Amniotic stem cell (primary cell): Measurements from ENCODE around the gene HOTAIR.

Source experiments
- DNase-seq: peaks from one replicate; lab custom pipeline; 2025; lab: John Stamatoyannopoulos, UW

Gene HOTAIR

GRCh38 chr12:53944907-53945847 lies 29.6 kb downstream of the HOTAIR start:
- no peak for DNase-seq

GRCh38 chr12:53944209-53944608 lies 30.5 kb downstream of the HOTAIR start:
- DNase-seq: no peak

- no peak for DNase-seq
Observed at GRCh38 chr12:53942467-53942997, 32.2 kb downstream of the HOTAIR start.

GRCh38 chr12:53941750-53942149 lies 33.0 kb downstream of the HOTAIR start:
- DNase-seq: no peak

GRCh38 chr12:53941187-53941586 lies 33.6 kb downstream of the HOTAIR start:
- no peak for DNase-seq

- DNase-seq: no peak
Observed at GRCh38 chr12:53940443-53941014, 34.2 kb downstream of the HOTAIR start.

GRCh38 chr12:53939141-53940108 lies 35.3 kb downstream of the HOTAIR start:
- DNase-seq: no peak

- no peak for DNase-seq
Observed at GRCh38 chr12:53938326-53939140, 36.2 kb downstream of the HOTAIR start, which contains the start of gene HOXC13. Gene HOXC13 (plus strand): TSS chr12:53938831. CDS start chr12:53938907, 76 bp downstream.

GRCh38 chr12:53937596-53938325 lies 37.0 kb downstream of the HOTAIR start:
- no peak for DNase-seq

GRCh38 chr12:53937099-53937498 lies 37.7 kb downstream of the HOTAIR start:
- DNase-seq: no peak

- DNase-seq: no peak
Observed at GRCh38 chr12:53935383-53936341, 39.1 kb downstream of the HOTAIR start.

- no peak for DNase-seq
Observed at GRCh38 chr12:53932915-53933314, 41.8 kb downstream of the HOTAIR start.

- no peak for DNase-seq
Observed at GRCh38 chr12:53931844-53932581, 42.7 kb downstream of the HOTAIR start.

GRCh38 chr12:53930591-53931255 lies 44.0 kb downstream of the HOTAIR start:
- no peak for DNase-seq

GRCh38 chr12:53929527-53929926 lies 45.2 kb downstream of the HOTAIR start:
- no peak for DNase-seq

- DNase-seq: no peak
Observed at GRCh38 chr12:53928054-53928835, 46.5 kb downstream of the HOTAIR start.
